Measurements from ENCODE around the gene DLGAP3.

The DLGAP3 gene

GRCh38 chr1:34915521-34915920 lies 13.9 kb downstream of the DLGAP3 start:
- no peak for ATAC-seq (ENCODE audit: insufficient read depth, low read depth)
- H2AFZ ChIP-seq (ENCODE audit: low read depth, low read length): no peak overlapping the region
- no peaks in the 10 kb centered on the region for H3K4me1 ChIP-seq (ENCODE audit: insufficient read depth, low read length)
- H3K27ac ChIP-seq (ENCODE audit: low read length): no peak overlapping the region
- peaks cover 10% of the 10 kb centered on the region; the same call in 1 of the 2 replicates for H4K20me1 ChIP-seq (ENCODE audit: insufficient read depth, low read length)
- TF ChIP-seq CTCF (IDR thresholded peaks at IDR 0.05; ENCODE audit: borderline replicate concordance, extremely low read depth, low read length, poor library complexity, severe bottlenecking): no peak
- TF ChIP-seq EZH2 (IDR thresholded peaks at IDR 0.05; ENCODE audit: borderline replicate concordance, low read depth, low read length, severe bottlenecking): no peak
- no peak overlapping the region for H3K9ac ChIP-seq (ENCODE audit: low read depth, low read length)
- DNase-seq: no peak
- H3K4me3 ChIP-seq (ENCODE audit: low read depth in 1 of 2, low read length in 2 of 2): no peak overlapping the region
- H3K79me2 ChIP-seq (ENCODE audit: insufficient read depth, low read length): no peaks in the 10 kb centered on the region
- no peaks in the 10 kb centered on the region for H3K36me3 ChIP-seq (ENCODE audit: insufficient read depth, low read length)
- no peaks in the 10 kb centered on the region for H3K27me3 ChIP-seq (ENCODE audit: insufficient read depth, low read length, poor library complexity)
- no peaks in the 10 kb centered on the region for H3K9me3 ChIP-seq (ENCODE audit: insufficient read depth, low read length, severe bottlenecking)
- H3K4me2 ChIP-seq (ENCODE audit: insufficient read depth, low read length): no peak overlapping the region

- Histone ChIP-seq H2AFZ (ENCODE audit: low read depth, low read length) (no peak overlapping the region), H3K9me3 (ENCODE audit: insufficient read depth, low read length, severe bottlenecking) (no peaks in the 10 kb centered on the region), H4K20me1 (ENCODE audit: insufficient read depth, low read length) (peaks cover 7% of the 10 kb centered on the region; the same call in 1 of the 2 replicates), H3K4me2 (ENCODE audit: insufficient read depth, low read length) (no peak overlapping the region), H3K36me3 (ENCODE audit: insufficient read depth, low read length) (no peaks in the 10 kb centered on the region), H3K79me2 (ENCODE audit: insufficient read depth, low read length) (no peaks in the 10 kb centered on the region), H3K27me3 (ENCODE audit: insufficient read depth, low read length, poor library complexity) (no peaks in the 10 kb centered on the region), H3K4me3 (ENCODE audit: low read depth in 1 of 2, low read length in 2 of 2) (no peak overlapping the region), H3K4me1 (ENCODE audit: insufficient read depth, low read length) (no peaks in the 10 kb centered on the region), H3K9ac (ENCODE audit: low read depth, low read length) (no peak overlapping the region), H3K27ac (ENCODE audit: low read length) (no peak overlapping the region)
- DNase-seq (no peak), ATAC-seq (ENCODE audit: insufficient read depth, low read depth) (no peak)
- TF ChIP-seq EZH2 (IDR thresholded peaks at IDR 0.05; ENCODE audit: borderline replicate concordance, low read depth, low read length, severe bottlenecking) (no peak), CTCF (IDR thresholded peaks at IDR 0.05; ENCODE audit: borderline replicate concordance, extremely low read depth, low read length, poor library complexity, severe bottlenecking) (no peak)
These were observed 14.5 kb downstream of the DLGAP3 start for GRCh38 chr1:34914958-34915357.

- TF ChIP-seq EZH2 (IDR thresholded peaks at IDR 0.05; ENCODE audit: borderline replicate concordance, low read depth, low read length, severe bottlenecking) (no peak), CTCF (IDR thresholded peaks at IDR 0.05; ENCODE audit: borderline replicate concordance, extremely low read depth, low read length, poor library complexity, severe bottlenecking) (no peak)
- no peaks in the 10 kb centered on the region for H3K36me3 ChIP-seq (ENCODE audit: insufficient read depth, low read length)
- H2AFZ ChIP-seq (ENCODE audit: low read depth, low read length): no peak overlapping the region
- no peak overlapping the region for H3K9ac ChIP-seq (ENCODE audit: low read depth, low read length)
- H4K20me1 ChIP-seq (ENCODE audit: insufficient read depth, low read length): peaks cover 11% of the 10 kb centered on the region; the same call in 1 of the 2 replicates
- ATAC-seq (ENCODE audit: insufficient read depth, low read depth): no peak
- DNase-seq: no peak
- no peaks in the 10 kb centered on the region for H3K27me3 ChIP-seq (ENCODE audit: insufficient read depth, low read length, poor library complexity)
- no peak overlapping the region for H3K4me3 ChIP-seq (ENCODE audit: low read depth in 1 of 2, low read length in 2 of 2)
- no peak overlapping the region for H3K27ac ChIP-seq (ENCODE audit: low read length)
- H3K9me3 ChIP-seq (ENCODE audit: insufficient read depth, low read length, severe bottlenecking): no peaks in the 10 kb centered on the region
- no peaks in the 10 kb centered on the region for H3K79me2 ChIP-seq (ENCODE audit: insufficient read depth, low read length)
- no peak overlapping the region for H3K4me2 ChIP-seq (ENCODE audit: insufficient read depth, low read length)
- H3K4me1 ChIP-seq (ENCODE audit: insufficient read depth, low read length): no peaks in the 10 kb centered on the region
These were observed 18.0 kb downstream of the DLGAP3 start for GRCh38 chr1:34911465-34911864.

GRCh38 chr1:34910425-34910824 lies 19.0 kb downstream of the DLGAP3 start:
- H3K36me3 ChIP-seq (ENCODE audit: insufficient read depth, low read length): no peaks in the 10 kb centered on the region
- H3K27me3 ChIP-seq (ENCODE audit: insufficient read depth, low read length, poor library complexity): no peaks in the 10 kb centered on the region
- TF ChIP-seq CTCF (IDR thresholded peaks at IDR 0.05; ENCODE audit: borderline replicate concordance, extremely low read depth, low read length, poor library complexity, severe bottlenecking): no peak
- TF ChIP-seq EZH2 (IDR thresholded peaks at IDR 0.05; ENCODE audit: borderline replicate concordance, low read depth, low read length, severe bottlenecking): no peak
- no peak for ATAC-seq (ENCODE audit: insufficient read depth, low read depth)
- no peaks in the 10 kb centered on the region for H3K9me3 ChIP-seq (ENCODE audit: insufficient read depth, low read length, severe bottlenecking)
- H4K20me1 ChIP-seq (ENCODE audit: insufficient read depth, low read length): peaks cover 3% of the 10 kb centered on the region; the same call in 1 of the 2 replicates
- H3K4me3 ChIP-seq (ENCODE audit: low read depth in 1 of 2, low read length in 2 of 2): no peak overlapping the region
- DNase-seq: no peak
- H3K27ac ChIP-seq (ENCODE audit: low read length): no peak overlapping the region
- H3K9ac ChIP-seq (ENCODE audit: low read depth, low read length): no peak overlapping the region
- H3K4me2 ChIP-seq (ENCODE audit: insufficient read depth, low read length): no peak overlapping the region
- H2AFZ ChIP-seq (ENCODE audit: low read depth, low read length): no peak overlapping the region
- no peaks in the 10 kb centered on the region for H3K79me2 ChIP-seq (ENCODE audit: insufficient read depth, low read length)
- no peaks in the 10 kb centered on the region for H3K4me1 ChIP-seq (ENCODE audit: insufficient read depth, low read length)
